Gastrocnemius medialis (tissue), 4 donors: ENCODE measurements around the gene PIGBOS1. TPM values are rescaled to one million over a fixed set of nuclear protein-coding genes. Genes with fewer than 3 reads are reported as not detected.

Source experiments
- ATAC-seq, 2 donors: fragments of 150-250 bp; one replicate each; pipeline ENCODE4 v1.9.1; 2016
- DNase-seq, 2 donors: peaks; one replicate each; pipeline ENCODE4 v3.0.0-alpha.2; 2019
- H3K27ac ChIP-seq, 4 donors: fragments of 200-600 bp; sonication (generic); 1 replicate in 1 of 4; 2 replicates in 3 of 4; pipeline ENCODE4 v1.5.1; 2016 to 2018; ENCODE audit warnings: mild to moderate bottlenecking in 2 of 4, moderate library complexity in 1 of 4
- H3K27me3 ChIP-seq, 3 donors: fragments of 200-600 bp; sonication (generic) in 2 of 3; 1 replicate in 1 of 3; 2 replicates in 2 of 3; pipeline versions ENCODE4 v1.5.1 to v1.6.0; 2016 to 2019; ENCODE audit warnings: mild to moderate bottlenecking in 1 of 3, moderate library complexity in 1 of 3
- H3K36me3 ChIP-seq, 2 donors: fragments of 200-600 bp; sonication (generic) in 1 of 2; one replicate each; pipeline ENCODE4 v1.5.1; 2017 to 2018
- H3K4me1 ChIP-seq, 2 donors: fragments of 200-600 bp; sonication (generic) in 1 of 2; one replicate each; pipeline ENCODE4 v1.5.1; 2016 to 2017; ENCODE audit warnings: mild to moderate bottlenecking in 2 of 2
- H3K4me3 ChIP-seq, 4 donors: fragments of 200-600 bp; sonication (generic) in 3 of 4; 1 replicate in 1 of 4; 2 replicates in 3 of 4; pipeline ENCODE4 v1.5.1; 2016 to 2019; ENCODE audit warnings: mild to moderate bottlenecking in 2 of 4
- H3K9me3 ChIP-seq, 3 donors: fragments of 200-600 bp; sonication (generic) in 2 of 3; 1 replicate in 1 of 3; 2 replicates in 2 of 3; pipeline ENCODE4 v1.5.1; 2016 to 2019
- CTCF ChIP-seq, 5 experiments: fragments of 450-650 bp in 3 of 5; fragments of 200-600 bp in 2 of 5; sonication (generic) in 2 of 5; IDR thresholded peaks in 4 of 5; conservative IDR thresholded peaks in 1 of 5; 1 replicate in 4 of 5; 2 replicates in 1 of 5; pipeline ENCODE4 v1.5.1; 2016 to 2019; ENCODE audit warnings: antibody characterized with exemption in 5 of 5, mild to moderate bottlenecking in 3 of 5, moderate library complexity in 3 of 5
- POLR2A ChIP-seq, 2 donors: fragments of 450-650 bp; IDR thresholded peaks; one replicate each; pipeline ENCODE4 v1.6.1; 2017; ENCODE audit warnings: antibody characterized with exemption in 2 of 2, mild to moderate bottlenecking in 2 of 2, moderate library complexity in 2 of 2
- in situ Hi-C, 4 donors: fragments of 200-750 bp; cut with MboI; loops; one replicate each; pipeline versions ENCODE4 v1.15.0 to v1.8.0; 2017; ENCODE audit warnings: low sequenced_read_pairs in 4 of 4
- intact Hi-C: fragments of 100-400 bp; cut with DNase I; formaldehyde crosslinking; loops from one replicate; pipeline ENCODE4 v1.15.1; 2023; ENCODE audit warnings: low total_unique reads
- total RNA-seq, 4 donors: library from RNA; depleted of rRNA; stranded (reverse); fragments of >200 nt; gene quantifications; one replicate each; pipeline versions ENCODE4 v1.1.0 to v1.2.3, GENCODE V29; 2016

Gene PIGBOS1
- total RNA-seq, 4 donors from 2014 or later, result 5.7 to 11.8 (median 9.7) TPM

- H3K27me3 ChIP-seq, result no peaks in the 10 kb centered on the region
- H3K36me3 ChIP-seq, result peaks cover 0 to 20% of the 10 kb centered on the region in 2 donors
- intact Hi-C loops, result no loop called here
- DNase-seq (no peak), ATAC-seq (no peak)
- TF ChIP-seq POLR2A (IDR thresholded peaks at IDR 0.05) (no peak), CTCF (IDR thresholded peaks at IDR 0.05 in 4 of 5, conservative IDR thresholded peaks at IDR 0.05 in 1 of 5) (no peak)
- H3K4me1 ChIP-seq, result no peaks in the 10 kb centered on the region
- no peak overlapping the region for H3K27ac ChIP-seq
- H3K9me3 ChIP-seq, result no peaks in the 10 kb centered on the region
- in situ Hi-C loops, result no loop called here
- H3K4me3 ChIP-seq, result no peak overlapping the region
Observed at GRCh38 chr15:55334371-55334770, 15.4 kb upstream of the PIGBOS1 start.

GRCh38 chr15:55327387-55327786, 8.5 kb upstream of the PIGBOS1 start:
- Histone ChIP-seq H3K4me3 (no peak overlapping the region), H3K36me3 (peaks cover 0 to 5% of the 10 kb centered on the region in 2 donors), H3K4me1 (no peaks in the 10 kb centered on the region), H3K27ac (no peak overlapping the region), H3K9me3 (no peaks in the 10 kb centered on the region), H3K27me3 (no peaks in the 10 kb centered on the region)
- ATAC-seq (no peak), DNase-seq (no peak)
- TF ChIP-seq CTCF (IDR thresholded peaks at IDR 0.05 in 4 of 5, conservative IDR thresholded peaks at IDR 0.05 in 1 of 5) (no peak), POLR2A (IDR thresholded peaks at IDR 0.05) (no peak)
- intact Hi-C loops (no loop called here), in situ Hi-C loops (no loop called here)

- no peak for ATAC-seq
- H3K36me3 ChIP-seq, result peaks cover 0 to 5% of the 10 kb centered on the region in 2 donors
- no peak overlapping the region for H3K27ac ChIP-seq
- H3K4me1 ChIP-seq, result peaks cover 12 to 16% of the 10 kb centered on the region in 2 donors
- H3K27me3 ChIP-seq, result no peaks in the 10 kb centered on the region
- DNase-seq, result no peak
- in situ Hi-C loops, result loop anchor here in 1 of 4 donors (25.0 kb wide), 1 partner anchor 90 kb away; the partner anchor contains the start of genes CCPG1 and PIERCE2
- no peak overlapping the region for H3K4me3 ChIP-seq
- intact Hi-C loops, result no loop called here
- no peaks in the 10 kb centered on the region for H3K9me3 ChIP-seq
- TF ChIP-seq POLR2A (IDR thresholded peaks at IDR 0.05) (no peak), CTCF (IDR thresholded peaks at IDR 0.05 in 4 of 5, conservative IDR thresholded peaks at IDR 0.05 in 1 of 5) (no peak)
Observed at GRCh38 chr15:55322467-55322866, 3.5 kb upstream of the PIGBOS1 start.

- TF ChIP-seq CTCF (IDR thresholded peaks at IDR 0.05 in 4 of 5, conservative IDR thresholded peaks at IDR 0.05 in 1 of 5) (no peak), POLR2A (IDR thresholded peaks at IDR 0.05) (no peak)
- peaks cover 17 to 25% of the 10 kb centered on the region in 2 donors for H3K4me1 ChIP-seq
- in situ Hi-C loops, result loop anchor here in 1 of 4 donors (25.0 kb wide), 1 partner anchor 91 kb away; the partner anchor contains the start of genes CCPG1 and PIERCE2
Observed at GRCh38 chr15:55320963-55321362, 2.0 kb upstream of the PIGBOS1 start.

GRCh38 chr15:55320238-55320550, 1.3 kb upstream of the PIGBOS1 start:
- Histone ChIP-seq H3K27ac (no peak overlapping the region), H3K4me3 (no peak overlapping the region), H3K36me3 (no peaks in the 10 kb centered on the region), H3K4me1 (peaks cover 17 to 25% of the 10 kb centered on the region in 2 donors), H3K27me3 (no peaks in the 10 kb centered on the region), H3K9me3 (no peaks in the 10 kb centered on the region)
- no peak for TF ChIP-seq POLR2A (IDR thresholded peaks at IDR 0.05)
- TF ChIP-seq CTCF (IDR thresholded peaks at IDR 0.05 in 4 of 5, conservative IDR thresholded peaks at IDR 0.05 in 1 of 5), result no peak
- DNase-seq (no peak), ATAC-seq (no peak)
- in situ Hi-C loops (loop anchor here in 1 of 4 donors (25.0 kb wide), 1 partner anchor 92 kb away; the partner anchor contains the start of genes CCPG1 and PIERCE2), intact Hi-C loops (no loop called here)

More at GRCh38 chr15:55320963-55321362, 2.0 kb upstream of the PIGBOS1 start:
- peaks cover 0 to 5% of the 10 kb centered on the region in 2 donors for H3K36me3 ChIP-seq
- intact Hi-C loops, result no loop called here
- H3K9me3 ChIP-seq, result no peaks in the 10 kb centered on the region
- H3K27me3 ChIP-seq, result no peaks in the 10 kb centered on the region
- DNase-seq (no peak), ATAC-seq (no peak)
- no peak overlapping the region for H3K27ac ChIP-seq
- no peak overlapping the region for H3K4me3 ChIP-seq
